ENCODE measurements around the gene PTPRM.

PTPRM gene

DNA sequence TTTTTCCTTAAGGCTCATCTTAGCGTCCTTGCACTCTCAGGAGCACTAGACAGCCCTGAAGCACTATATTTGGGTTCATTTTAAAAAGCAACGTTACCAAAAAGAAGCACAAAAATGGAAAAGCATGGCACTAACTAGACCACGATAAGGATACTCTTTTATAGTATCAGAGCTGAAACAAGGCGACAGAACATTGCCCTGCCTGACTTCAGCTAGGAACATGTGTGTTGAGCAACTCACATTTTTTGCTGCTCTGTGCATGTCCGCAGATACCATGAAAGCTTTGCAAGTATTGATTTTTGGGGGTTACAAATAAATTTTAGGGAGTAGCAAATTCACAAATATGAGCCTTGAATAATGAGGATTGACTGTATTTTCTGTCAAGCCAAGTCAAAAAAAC lies 332.0 kb downstream of the PTPRM start:
- no peak for DNase-seq (ENCODE audit: low read depth)
- no peak overlapping the region for H3K4me3 ChIP-seq (ENCODE audit: low read depth, low read length)
- TF ChIP-seq MYC (IDR thresholded peaks at IDR 0.05; ENCODE audit: low read depth, low read length) (no peak), POLR2A (IDR thresholded peaks at IDR 0.05; ENCODE audit: extremely low read depth, insufficient read length) (no peak)
- TF ChIP-seq, protein P1, sequence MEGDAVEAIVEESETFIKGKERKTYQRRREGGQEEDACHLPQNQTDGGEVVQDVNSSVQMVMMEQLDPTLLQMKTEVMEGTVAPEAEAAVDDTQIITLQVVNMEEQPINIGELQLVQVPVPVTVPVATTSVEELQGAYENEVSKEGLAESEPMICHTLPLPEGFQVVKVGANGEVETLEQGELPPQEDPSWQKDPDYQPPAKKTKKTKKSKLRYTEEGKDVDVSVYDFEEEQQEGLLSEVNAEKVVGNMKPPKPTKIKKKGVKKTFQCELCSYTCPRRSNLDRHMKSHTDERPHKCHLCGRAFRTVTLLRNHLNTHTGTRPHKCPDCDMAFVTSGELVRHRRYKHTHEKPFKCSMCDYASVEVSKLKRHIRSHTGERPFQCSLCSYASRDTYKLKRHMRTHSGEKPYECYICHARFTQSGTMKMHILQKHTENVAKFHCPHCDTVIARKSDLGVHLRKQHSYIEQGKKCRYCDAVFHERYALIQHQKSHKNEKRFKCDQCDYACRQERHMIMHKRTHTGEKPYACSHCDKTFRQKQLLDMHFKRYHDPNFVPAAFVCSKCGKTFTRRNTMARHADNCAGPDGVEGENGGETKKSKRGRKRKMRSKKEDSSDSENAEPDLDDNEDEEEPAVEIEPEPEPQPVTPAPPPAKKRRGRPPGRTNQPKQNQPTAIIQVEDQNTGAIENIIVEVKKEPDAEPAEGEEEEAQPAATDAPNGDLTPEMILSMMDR (IDR thresholded peaks at IDR 0.05; ENCODE audit: low read depth, low read length): no peak
- TF ChIP-seq, protein P2, sequence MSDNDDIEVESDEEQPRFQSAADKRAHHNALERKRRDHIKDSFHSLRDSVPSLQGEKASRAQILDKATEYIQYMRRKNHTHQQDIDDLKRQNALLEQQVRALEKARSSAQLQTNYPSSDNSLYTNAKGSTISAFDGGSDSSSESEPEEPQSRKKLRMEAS (IDR thresholded peaks at IDR 0.05; ENCODE audit: low read depth, low read length): no peak

DNA sequence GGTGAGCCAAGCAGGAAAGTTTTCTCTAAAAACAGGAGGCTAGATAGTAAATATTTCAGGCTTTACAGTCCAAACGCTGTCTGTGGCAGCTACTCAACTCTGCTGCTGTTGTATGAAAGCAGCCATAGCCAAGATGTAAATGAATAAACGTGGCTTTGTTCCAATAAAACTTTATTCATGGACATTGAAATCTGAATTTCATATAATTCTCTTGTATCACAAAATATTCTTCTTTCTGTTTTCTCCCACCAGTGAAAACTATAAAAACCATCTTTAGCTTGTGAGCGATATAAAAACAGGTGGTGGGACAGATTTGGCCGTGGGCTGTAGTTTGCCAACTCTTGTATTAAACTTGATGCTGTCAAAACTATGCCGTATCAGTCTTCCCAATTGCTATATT lies 333.0 kb downstream of the PTPRM start:
- TF ChIP-seq, protein P2 (IDR thresholded peaks at IDR 0.05; ENCODE audit: low read depth, low read length): no peak
- no peak for TF ChIP-seq MYC (IDR thresholded peaks at IDR 0.05; ENCODE audit: low read depth, low read length)
- TF ChIP-seq POLR2A (IDR thresholded peaks at IDR 0.05; ENCODE audit: extremely low read depth, insufficient read length): no peak
- TF ChIP-seq, protein P1 (IDR thresholded peaks at IDR 0.05; ENCODE audit: low read depth, low read length): no peak
- no peak overlapping the region for H3K4me3 ChIP-seq (ENCODE audit: low read depth, low read length)
- DNase-seq (ENCODE audit: low read depth): no peak

DNA sequence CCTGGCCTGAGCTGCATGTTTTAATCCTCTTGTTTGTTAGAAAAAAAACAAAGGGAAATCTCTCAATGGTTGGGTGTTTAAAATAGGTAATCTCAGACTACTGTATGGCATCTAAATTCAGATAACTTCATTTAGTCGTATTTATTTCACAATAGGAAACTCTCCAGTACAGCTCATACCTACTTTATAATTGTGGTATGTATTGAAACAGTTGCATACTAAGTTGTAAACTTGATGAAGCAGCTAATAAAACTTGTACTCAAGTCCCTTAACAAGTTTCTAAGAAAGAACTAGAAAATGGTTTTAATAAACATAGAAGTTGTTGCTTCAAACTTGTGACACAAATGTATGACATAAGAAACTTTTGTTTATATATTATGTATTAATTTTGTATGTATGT lies 334.5 kb downstream of the PTPRM start:
- TF ChIP-seq, protein P1 (IDR thresholded peaks at IDR 0.05; ENCODE audit: low read depth, low read length): no peak
- TF ChIP-seq MYC (IDR thresholded peaks at IDR 0.05; ENCODE audit: low read depth, low read length) (no peak), POLR2A (IDR thresholded peaks at IDR 0.05; ENCODE audit: extremely low read depth, insufficient read length) (no peak)
- no peak overlapping the region for H3K4me3 ChIP-seq (ENCODE audit: low read depth, low read length)
- no peak for DNase-seq (ENCODE audit: low read depth)

DNA sequence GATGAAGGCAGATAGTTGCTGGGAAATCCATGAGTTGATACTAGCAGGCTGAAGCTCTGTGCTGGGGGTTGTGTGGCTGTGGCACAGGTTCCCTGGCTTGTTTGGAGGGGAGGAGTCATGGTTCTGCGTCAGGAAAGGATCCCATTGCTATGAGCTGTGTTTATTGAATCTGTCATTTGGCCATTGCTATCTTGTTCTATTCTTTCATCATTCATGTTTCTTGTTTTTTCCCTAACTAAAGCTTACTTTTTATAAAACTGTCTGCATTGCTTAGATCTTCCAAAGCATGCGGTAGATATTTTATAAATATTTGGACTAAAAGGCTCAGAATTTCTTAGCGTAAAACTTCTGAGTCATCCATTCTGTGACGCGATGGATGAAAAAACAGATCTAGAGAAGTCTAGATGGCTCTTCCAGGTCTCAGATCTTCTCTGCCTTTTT lies 335.3 kb downstream of the PTPRM start:
- no peak for TF ChIP-seq POLR2A (IDR thresholded peaks at IDR 0.05; ENCODE audit: extremely low read depth, insufficient read length)
- TF ChIP-seq, protein P1 (IDR thresholded peaks at IDR 0.05; ENCODE audit: low read depth, low read length): no peak
- TF ChIP-seq MYC (IDR thresholded peaks at IDR 0.05; ENCODE audit: low read depth, low read length): no peak
- TF ChIP-seq, protein P2 (IDR thresholded peaks at IDR 0.05; ENCODE audit: low read depth, low read length): no peak
- no peak for DNase-seq (ENCODE audit: low read depth)
- no peak overlapping the region for H3K4me3 ChIP-seq (ENCODE audit: low read depth, low read length)

DNA sequence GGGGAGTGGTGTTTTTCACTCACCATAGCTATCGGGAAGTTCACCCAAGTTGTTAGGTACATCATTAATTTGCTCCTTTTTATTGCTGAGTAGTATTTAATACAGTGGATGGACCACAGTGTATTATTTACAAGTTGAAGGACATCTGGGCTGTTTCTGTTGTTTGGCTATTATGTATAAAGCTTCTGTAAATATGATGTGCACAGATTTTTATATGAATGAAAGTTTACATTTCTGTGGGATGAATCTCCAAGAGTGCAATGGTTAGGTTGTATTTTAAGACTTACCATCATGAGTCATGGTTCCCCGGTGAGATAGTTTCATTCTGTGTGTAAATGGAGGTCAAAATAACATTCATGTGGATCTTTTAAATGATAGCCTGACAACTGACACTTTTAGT lies 337.4 kb downstream of the PTPRM start:
- no peak for DNase-seq (ENCODE audit: low read depth)
- no peak overlapping the region for H3K4me3 ChIP-seq (ENCODE audit: low read depth, low read length)
- TF ChIP-seq POLR2A (IDR thresholded peaks at IDR 0.05; ENCODE audit: extremely low read depth, insufficient read length): no peak
- TF ChIP-seq, protein P1 (IDR thresholded peaks at IDR 0.05; ENCODE audit: low read depth, low read length): no peak
- TF ChIP-seq MYC (IDR thresholded peaks at IDR 0.05; ENCODE audit: low read depth, low read length): no peak
- TF ChIP-seq, protein P2 (IDR thresholded peaks at IDR 0.05; ENCODE audit: low read depth, low read length): no peak
